T-helper 2 cell (primary cell): ENCODE measurements around the gene ZNF598.

ENCODE experiments used
- DNase-seq, 5 experiments: peaks; one replicate each; pipeline versions ENCODE4 v3.0.0 to v3.0.0-alpha.2; 2012 to 2022

Gene ZNF598

DNA sequence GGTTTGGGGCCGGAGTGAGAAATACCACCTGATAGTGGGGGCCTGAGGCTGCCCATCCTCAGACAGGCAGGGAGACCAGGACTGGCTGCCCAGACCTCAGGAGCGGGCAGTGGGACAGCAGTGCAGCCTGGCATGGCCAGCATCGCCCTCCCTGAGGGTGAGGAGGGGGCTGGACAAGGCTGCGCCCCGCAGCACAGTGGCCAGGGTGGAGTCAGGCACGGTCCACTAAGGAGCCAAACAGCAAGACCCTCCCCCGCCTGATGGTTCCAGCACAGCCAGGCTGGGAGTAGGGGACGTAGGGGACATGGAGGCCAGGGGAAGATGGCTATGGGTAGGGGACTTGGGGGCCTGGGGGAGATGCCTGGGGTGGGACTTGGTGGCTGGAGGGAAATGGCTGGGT lies 3.3 kb downstream of the ZNF598 start:
- no peak for DNase-seq

GRCh38 chr16:2005646-2006045 lies 4.0 kb downstream of the ZNF598 start:
- no peak for DNase-seq

- DNase-seq = no peak
Observed at GRCh38 chr16:2004795-2005517, 4.7 kb downstream of the ZNF598 start.

- DNase-seq = peak; percentile 59 to 83 (median 79)
Observed at GRCh38 chr16:2003827-2004641, 5.6 kb downstream of the ZNF598 start.

GRCh38 chr16:2003231-2003826 lies 6.3 kb downstream of the ZNF598 start:
- DNase-seq = no peak

DNA sequence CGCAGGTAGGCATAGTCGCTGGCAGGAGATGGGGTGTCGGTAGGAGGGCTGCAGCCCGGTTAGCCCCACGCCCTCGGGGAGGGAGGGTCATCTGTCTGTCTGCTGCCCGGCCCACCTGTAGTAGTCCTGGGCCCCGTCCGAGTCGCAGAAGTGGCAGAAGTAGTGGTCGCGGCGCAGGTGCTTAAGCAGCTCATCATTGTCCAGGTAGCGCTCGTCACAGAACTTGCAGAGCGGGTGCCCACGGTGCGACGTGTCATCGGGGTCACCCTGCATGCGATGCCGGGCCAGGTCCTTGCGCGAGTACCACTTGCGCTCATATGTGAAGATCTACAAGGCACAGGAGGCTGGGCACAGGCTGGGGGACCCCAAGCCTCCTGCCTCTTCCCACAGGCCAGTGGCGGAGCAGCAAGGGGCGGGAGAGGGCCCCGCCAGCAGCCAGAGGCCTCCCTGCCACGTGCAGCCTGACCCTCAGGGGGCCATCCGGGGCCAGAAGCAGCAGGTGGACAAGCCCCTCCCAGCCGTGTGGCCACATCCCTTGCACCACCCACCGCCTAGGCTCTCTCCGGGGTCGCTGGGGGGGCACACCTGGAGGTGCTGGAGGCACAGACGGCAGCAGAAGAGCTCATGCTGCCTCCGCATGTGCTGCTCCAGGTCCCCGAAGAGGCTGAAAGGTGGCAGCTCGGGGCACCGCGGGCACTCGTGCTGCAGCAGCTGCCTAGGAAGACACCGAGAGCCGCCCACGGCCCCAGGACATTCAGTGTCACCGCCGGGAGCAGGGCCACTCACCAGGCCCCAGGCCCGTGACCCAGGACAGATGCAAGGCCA lies 7.0 kb downstream of the ZNF598 start:
- DNase-seq = no peak

GRCh38 chr16:2001456-2002355 lies 7.9 kb downstream of the ZNF598 start:
- no peak for DNase-seq

DNA sequence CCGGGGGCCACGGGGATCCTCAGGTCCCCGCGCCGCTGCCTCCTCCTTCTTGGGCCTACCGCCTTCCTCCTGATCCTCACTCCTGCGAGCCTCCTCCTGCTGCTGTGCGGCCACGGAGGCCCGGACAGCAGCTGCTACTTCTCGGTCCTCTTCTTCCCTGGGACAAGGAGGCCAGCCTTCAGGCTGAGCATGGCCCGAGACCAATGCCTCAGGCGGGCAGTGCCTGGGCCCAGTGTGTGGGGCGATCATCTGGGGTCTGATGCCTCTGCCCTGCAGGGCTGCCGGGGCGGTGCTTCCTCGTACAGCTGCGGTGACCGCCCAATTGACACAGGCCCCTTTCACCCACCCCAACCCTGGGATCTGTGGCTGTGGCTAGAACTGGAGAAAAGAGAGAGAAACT lies 8.6 kb downstream of the ZNF598 start:
- no peak for DNase-seq

DNA sequence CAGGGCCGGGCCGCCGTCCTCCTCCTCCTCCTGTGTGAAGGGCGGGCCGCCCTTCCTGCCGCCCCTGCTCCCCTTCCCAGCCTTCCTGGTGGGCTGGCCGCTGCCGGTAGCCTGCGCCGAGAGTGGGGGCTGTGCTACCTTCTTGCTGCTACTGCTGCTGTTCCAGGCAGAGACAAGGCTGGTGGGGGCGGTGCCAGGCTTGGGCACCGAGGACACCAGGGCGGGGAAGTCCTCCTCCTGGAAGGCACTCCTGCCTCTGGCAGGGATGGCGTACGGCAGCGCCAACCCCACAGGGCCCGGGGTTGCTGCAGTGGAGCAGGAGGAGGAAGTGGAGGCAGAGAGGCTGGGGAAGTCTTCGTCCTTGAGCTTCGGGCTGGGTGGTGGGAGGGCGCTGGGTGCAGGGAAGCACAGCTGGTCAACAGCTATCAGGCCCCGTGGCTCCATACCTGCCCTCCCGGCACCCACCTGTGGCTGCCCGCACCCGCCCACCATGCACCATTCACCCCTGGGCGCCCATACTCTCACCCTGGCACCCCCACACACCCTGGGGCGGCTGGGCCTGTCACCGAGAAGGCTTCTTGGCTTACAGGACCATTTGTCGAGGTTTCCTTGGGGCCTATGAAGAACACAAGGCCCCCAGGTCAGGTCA lies 9.6 kb downstream of the ZNF598 start:
- DNase-seq = no peak

GRCh38 chr16:1998852-1999801 lies 10.5 kb downstream of the ZNF598 start:
- no peak for DNase-seq

- DNase-seq = no peak
Observed at GRCh38 chr16:1998360-1998835, 11.2 kb downstream of the ZNF598 start.

DNA sequence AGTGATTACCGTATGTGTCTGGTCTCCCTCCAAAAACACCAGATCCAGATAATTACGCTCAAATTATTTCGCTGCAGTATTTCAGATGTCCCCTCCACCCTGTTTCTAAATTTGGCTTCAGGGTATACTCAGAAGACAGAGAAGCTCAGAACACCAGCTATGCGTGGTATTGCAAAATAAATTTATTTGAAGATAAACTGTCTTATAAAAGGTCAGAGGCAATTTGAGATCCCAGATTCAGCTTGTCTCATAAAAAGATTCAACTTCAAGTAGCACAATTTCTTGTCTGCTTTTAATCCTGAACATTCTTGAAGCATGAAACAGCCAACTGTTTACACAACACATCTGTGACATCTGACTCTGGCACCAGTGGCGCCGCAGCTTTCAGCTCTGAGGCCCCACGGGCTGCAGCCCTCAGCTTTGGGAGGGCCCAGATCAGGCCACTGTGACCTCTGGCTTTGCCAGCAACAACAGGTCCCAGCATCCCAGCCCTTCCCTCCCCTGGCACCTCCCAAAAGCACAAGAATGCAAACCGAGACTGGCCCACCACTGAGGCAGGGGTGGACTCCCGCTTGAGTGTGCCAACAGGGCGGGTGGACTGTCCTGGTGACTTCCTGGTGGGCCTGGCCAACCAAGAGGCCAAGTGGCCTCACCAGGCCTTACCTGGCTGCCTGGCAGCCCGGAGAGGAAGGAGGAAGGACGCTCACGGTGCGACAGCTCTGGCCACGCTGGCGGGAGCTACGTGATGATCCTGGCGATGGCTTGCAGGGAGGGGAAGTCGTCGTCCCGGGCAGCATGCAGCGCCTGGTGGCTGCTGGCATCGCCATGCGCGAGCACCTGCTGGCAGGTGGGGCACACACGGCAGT lies 11.9 kb downstream of the ZNF598 start:
- no peak for DNase-seq

GRCh38 chr16:1993731-1994131 lies 15.9 kb downstream of the ZNF598 start:
- peak in 1 of 5 experiments; percentile 48 for DNase-seq

DNA sequence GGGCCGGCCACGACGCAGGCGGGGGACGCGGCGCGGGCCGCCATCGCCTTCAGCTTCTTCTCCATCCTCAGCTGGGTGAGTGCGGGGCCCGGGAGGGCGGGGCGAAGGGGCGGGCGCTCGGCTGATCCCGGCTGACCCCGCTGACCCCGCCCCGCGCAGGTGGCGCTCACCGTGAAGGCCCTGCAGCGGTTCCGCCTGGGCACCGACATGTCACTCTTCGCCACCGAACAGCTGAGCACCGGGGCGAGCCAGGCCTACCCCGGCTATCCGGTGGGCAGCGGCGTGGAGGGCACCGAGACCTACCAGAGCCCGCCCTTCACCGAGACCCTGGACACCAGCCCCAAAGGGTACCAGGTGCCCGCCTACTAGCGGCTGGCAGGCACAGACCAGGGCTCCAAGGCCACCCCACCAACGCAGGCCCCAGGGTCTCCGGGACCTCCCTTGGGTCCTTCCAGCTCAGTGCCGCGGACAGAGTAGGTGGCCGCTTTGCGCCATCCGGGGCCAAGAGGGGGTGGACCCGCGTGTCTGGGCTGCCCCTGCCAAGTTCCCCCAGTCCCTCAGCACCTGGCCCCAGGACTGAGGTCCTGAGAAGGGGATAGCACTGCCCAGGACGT lies 16.8 kb downstream of the ZNF598 start:
- DNase-seq = peak in 1 of 5 experiments; percentile 23

DNA sequence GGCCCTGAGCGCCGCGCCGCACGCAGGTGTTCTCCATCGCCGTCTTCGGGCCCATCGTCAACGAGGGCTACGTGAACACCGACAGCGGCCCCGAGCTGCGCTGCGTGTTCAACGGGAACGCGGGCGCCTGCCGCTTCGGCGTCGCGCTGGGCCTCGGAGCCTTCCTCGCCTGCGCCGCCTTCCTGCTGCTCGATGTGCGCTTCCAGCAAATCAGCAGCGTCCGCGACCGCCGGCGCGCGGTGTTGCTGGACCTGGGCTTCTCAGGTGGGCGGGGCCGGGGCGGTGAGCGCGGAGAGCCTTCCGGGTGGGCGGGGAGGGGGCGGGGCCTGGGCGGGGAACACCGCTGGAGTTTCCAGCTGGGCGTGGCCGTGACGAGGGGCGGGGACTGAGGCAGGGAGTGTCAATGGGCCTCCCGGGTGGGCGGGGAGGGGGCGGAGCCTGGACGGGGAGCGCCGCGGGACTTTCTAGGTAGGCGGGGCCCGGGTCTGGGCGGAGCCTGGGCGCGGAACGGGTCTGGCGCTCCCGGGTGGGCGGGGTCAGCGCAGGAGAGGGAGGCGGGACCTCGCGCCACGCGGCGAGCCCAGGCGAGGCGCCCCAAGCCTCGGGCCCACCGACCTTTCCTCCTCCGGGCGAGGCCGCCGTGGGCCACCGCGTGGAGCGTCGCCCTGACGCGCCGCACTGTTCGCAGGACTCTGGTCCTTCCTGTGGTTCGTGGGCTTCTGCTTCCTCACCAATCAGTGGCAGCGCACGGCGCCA lies 17.5 kb downstream of the ZNF598 start:
- peak; percentile 90 to 99 (median 97) for DNase-seq

- no peak for DNase-seq
Observed at GRCh38 chr16:1991588-1991947, 18.1 kb downstream of the ZNF598 start.

DNA sequence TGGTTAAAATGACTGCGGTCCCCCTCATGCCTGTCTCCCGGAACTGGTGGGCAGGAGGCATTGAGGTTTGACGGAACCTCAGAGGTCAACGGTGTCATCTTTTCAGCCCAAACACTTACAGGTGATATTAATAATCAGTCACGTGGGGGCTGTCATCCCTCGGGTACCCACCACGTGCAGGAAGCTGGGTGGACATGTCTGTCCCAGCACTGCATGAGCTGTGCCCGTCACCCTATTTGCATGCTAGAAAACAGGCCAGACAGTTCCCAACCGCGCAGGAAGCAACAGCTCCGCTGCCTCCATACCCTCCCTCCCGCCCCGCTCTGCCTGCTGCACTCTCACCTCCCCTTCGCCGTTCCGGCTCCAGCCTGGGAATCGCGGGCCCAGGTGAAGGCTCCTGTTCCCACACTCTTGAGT lies 18.5 kb downstream of the ZNF598 start:
- peak in 3 of 5 experiments; percentile 25 to 71 (median 61) for DNase-seq
